Liver (tissue), 3 donors: ENCODE measurements around the gene EVPL.

ENCODE experiments used
- EGR1 ChIP-seq, 2 donors: IDR thresholded peaks; 2 replicates each; pipeline ENCODE4 v1.6.1; 2016 to 2018; ENCODE audit warnings: antibody characterized with exemption in 2 of 2, low read depth in 2 of 2
- FOXA1 ChIP-seq: IDR thresholded peaks from 2 replicates; pipeline ENCODE4 v1.6.1; 2016; ENCODE audit warnings: antibody characterized with exemption
- GABPA ChIP-seq, 2 donors: IDR thresholded peaks in 1 of 2; conservative IDR thresholded peaks in 1 of 2; 2 replicates each; pipeline ENCODE4 v1.6.1; 2016; ENCODE audit warnings: antibody characterized with exemption in 2 of 2, mild to moderate bottlenecking in 1 of 2, moderate library complexity in 1 of 2
- JUND ChIP-seq, 2 donors: IDR thresholded peaks; 2 replicates each; pipeline ENCODE4 v1.6.1; 2016; ENCODE audit warnings: antibody characterized with exemption in 2 of 2
- NR2F2 ChIP-seq: IDR thresholded peaks from 2 replicates; pipeline ENCODE4 v1.6.1; 2016; ENCODE audit warnings: antibody characterized with exemption
- RAD21 ChIP-seq, 2 donors: IDR thresholded peaks; 2 replicates each; pipeline ENCODE4 v1.6.1; 2016; ENCODE audit warnings: antibody characterized with exemption in 2 of 2, mild to moderate bottlenecking in 2 of 2
- SP1 ChIP-seq: IDR thresholded peaks from 2 replicates; pipeline ENCODE4 v1.6.1; 2018; ENCODE audit warnings: antibody characterized with exemption, mild to moderate bottlenecking
- YY1 ChIP-seq: IDR thresholded peaks from 2 replicates; pipeline ENCODE4 v1.6.1; 2016; ENCODE audit warnings: antibody characterized with exemption, mild to moderate bottlenecking
- TF ChIP-seq, protein P1 (sequence below): fragments of 150-350 bp; IDR thresholded peaks from 2 replicates; pipeline ENCODE4 v1.5.1; 2017; ENCODE audit warnings: improper control_type of control experiment, low read depth, low read length; ENCODE audit not compliant: missing input control
- TF ChIP-seq, protein P2 (sequence below): IDR thresholded peaks from 2 replicates; pipeline ENCODE4 v1.6.1; 2016; ENCODE audit warnings: antibody characterized with exemption, mild to moderate bottlenecking
- TF ChIP-seq, protein P3 (sequence below): IDR thresholded peaks from 2 replicates; pipeline ENCODE4 v1.6.1; 2016; ENCODE audit warnings: antibody characterized with exemption
- TF ChIP-seq, protein P4 (sequence below): IDR thresholded peaks from 2 replicates; pipeline ENCODE4 v1.6.1; 2016; ENCODE audit warnings: antibody characterized with exemption
- donor health status: healthy.
- donor health status: healthy.

DNA sequence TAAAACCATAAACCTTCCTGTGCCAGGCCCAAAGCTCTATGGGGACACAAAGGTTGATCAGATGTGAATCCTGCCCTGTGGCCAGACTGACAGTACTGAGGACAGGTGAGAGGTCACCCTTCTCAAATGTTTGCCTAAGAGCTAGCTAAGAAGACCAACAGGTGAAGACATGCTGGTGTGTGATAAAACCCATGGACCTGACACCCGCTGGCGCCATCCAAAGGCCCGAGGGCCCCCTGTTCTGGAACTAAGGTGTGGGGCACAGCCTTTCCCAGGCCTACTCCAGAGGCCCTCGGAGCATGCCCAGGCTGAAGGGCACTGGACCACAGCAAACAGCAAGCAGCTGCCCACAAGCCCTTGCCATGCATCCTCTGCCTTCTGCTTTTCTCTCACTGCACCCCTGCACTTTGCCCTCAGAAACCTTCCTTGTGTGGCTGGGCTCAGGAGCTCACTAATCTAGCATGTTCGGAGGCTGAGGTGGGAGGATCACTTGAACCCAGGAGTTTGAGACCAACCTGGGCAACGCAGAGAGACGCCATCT, 31.7 kb downstream of the EVPL start:
- TF ChIP-seq, protein P1, sequence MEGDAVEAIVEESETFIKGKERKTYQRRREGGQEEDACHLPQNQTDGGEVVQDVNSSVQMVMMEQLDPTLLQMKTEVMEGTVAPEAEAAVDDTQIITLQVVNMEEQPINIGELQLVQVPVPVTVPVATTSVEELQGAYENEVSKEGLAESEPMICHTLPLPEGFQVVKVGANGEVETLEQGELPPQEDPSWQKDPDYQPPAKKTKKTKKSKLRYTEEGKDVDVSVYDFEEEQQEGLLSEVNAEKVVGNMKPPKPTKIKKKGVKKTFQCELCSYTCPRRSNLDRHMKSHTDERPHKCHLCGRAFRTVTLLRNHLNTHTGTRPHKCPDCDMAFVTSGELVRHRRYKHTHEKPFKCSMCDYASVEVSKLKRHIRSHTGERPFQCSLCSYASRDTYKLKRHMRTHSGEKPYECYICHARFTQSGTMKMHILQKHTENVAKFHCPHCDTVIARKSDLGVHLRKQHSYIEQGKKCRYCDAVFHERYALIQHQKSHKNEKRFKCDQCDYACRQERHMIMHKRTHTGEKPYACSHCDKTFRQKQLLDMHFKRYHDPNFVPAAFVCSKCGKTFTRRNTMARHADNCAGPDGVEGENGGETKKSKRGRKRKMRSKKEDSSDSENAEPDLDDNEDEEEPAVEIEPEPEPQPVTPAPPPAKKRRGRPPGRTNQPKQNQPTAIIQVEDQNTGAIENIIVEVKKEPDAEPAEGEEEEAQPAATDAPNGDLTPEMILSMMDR: no peak
- TF ChIP-seq, protein P2, sequence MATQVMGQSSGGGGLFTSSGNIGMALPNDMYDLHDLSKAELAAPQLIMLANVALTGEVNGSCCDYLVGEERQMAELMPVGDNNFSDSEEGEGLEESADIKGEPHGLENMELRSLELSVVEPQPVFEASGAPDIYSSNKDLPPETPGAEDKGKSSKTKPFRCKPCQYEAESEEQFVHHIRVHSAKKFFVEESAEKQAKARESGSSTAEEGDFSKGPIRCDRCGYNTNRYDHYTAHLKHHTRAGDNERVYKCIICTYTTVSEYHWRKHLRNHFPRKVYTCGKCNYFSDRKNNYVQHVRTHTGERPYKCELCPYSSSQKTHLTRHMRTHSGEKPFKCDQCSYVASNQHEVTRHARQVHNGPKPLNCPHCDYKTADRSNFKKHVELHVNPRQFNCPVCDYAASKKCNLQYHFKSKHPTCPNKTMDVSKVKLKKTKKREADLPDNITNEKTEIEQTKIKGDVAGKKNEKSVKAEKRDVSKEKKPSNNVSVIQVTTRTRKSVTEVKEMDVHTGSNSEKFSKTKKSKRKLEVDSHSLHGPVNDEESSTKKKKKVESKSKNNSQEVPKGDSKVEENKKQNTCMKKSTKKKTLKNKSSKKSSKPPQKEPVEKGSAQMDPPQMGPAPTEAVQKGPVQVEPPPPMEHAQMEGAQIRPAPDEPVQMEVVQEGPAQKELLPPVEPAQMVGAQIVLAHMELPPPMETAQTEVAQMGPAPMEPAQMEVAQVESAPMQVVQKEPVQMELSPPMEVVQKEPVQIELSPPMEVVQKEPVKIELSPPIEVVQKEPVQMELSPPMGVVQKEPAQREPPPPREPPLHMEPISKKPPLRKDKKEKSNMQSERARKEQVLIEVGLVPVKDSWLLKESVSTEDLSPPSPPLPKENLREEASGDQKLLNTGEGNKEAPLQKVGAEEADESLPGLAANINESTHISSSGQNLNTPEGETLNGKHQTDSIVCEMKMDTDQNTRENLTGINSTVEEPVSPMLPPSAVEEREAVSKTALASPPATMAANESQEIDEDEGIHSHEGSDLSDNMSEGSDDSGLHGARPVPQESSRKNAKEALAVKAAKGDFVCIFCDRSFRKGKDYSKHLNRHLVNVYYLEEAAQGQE: no peak
- TF ChIP-seq, protein P3, sequence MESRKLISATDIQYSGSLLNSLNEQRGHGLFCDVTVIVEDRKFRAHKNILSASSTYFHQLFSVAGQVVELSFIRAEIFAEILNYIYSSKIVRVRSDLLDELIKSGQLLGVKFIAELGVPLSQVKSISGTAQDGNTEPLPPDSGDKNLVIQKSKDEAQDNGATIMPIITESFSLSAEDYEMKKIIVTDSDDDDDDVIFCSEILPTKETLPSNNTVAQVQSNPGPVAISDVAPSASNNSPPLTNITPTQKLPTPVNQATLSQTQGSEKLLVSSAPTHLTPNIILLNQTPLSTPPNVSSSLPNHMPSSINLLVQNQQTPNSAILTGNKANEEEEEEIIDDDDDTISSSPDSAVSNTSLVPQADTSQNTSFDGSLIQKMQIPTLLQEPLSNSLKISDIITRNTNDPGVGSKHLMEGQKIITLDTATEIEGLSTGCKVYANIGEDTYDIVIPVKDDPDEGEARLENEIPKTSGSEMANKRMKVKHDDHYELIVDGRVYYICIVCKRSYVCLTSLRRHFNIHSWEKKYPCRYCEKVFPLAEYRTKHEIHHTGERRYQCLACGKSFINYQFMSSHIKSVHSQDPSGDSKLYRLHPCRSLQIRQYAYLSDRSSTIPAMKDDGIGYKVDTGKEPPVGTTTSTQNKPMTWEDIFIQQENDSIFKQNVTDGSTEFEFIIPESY: no peak
- TF ChIP-seq RAD21 (IDR thresholded peaks at IDR 0.05) (no peak), YY1 (no peak), SP1 (peak; percentile 23), EGR1 (IDR thresholded peaks at IDR 0.05; ENCODE audit: low read depth in 2 of 2) (no peak), NR2F2 (no peak), FOXA1 (no peak), GABPA (IDR thresholded peaks at IDR 0.05 in 1 of 2, conservative IDR thresholded peaks at IDR 0.05 in 1 of 2) (no peak), JUND (IDR thresholded peaks at IDR 0.05) (peak in 1 of 2 donors; percentile 35)
- TF ChIP-seq, protein P4, sequence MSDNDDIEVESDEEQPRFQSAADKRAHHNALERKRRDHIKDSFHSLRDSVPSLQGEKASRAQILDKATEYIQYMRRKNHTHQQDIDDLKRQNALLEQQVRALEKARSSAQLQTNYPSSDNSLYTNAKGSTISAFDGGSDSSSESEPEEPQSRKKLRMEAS: no peak
